Upper lobe of left lung (tissue), 4 donors: Measurements from ENCODE around the gene GJB2.

Experiments
- CTCF ChIP-seq, 6 experiments: fragments of 450-650 bp in 4 of 6; fragments of 200-600 bp in 2 of 6; sonication (generic) in 2 of 6; IDR thresholded peaks; one replicate each; pipeline ENCODE4 v1.5.1; 2016 to 2019; ENCODE audit warnings: antibody characterized with exemption in 6 of 6
- EP300 ChIP-seq, 4 donors: sonication (generic); formaldehyde crosslinking; IDR thresholded peaks; one replicate each; pipeline ENCODE4 v1.5.1; 2017; ENCODE audit warnings: antibody characterized with exemption in 4 of 4, control low read depth in 2 of 4
- POLR2A ChIP-seq, 4 donors: fragments of 450-650 bp; IDR thresholded peaks; one replicate each; pipeline ENCODE4 v1.5.1; 2016 to 2017; ENCODE audit warnings: antibody characterized with exemption in 4 of 4, mild to moderate bottlenecking in 2 of 4
- POLR2AphosphoS5 ChIP-seq, 2 donors: sonication (generic); formaldehyde crosslinking; IDR thresholded peaks; one replicate each; pipeline ENCODE4 v1.5.1; 2017; ENCODE audit warnings: antibody characterized with exemption in 2 of 2

GRCh38 chr13:20198781-20199180, 6.0 kb upstream of the GJB2 start:
- no peak for TF ChIP-seq POLR2AphosphoS5 (IDR thresholded peaks at IDR 0.05)
- no peak for TF ChIP-seq POLR2A (IDR thresholded peaks at IDR 0.05)
- no peak for TF ChIP-seq CTCF (IDR thresholded peaks at IDR 0.05)
- TF ChIP-seq EP300 (IDR thresholded peaks at IDR 0.05): no peak
